Thyroid gland (tissue), 4 donors: ENCODE data around the gene PCNT.

Experiments used
- CTCF ChIP-seq, 6 experiments: fragments of 200-600 bp in 3 of 6; fragments of 450-650 bp in 3 of 6; sonication (generic) in 3 of 6; IDR thresholded peaks; one replicate each; pipeline ENCODE4 v1.5.1; 2016 to 2019; ENCODE audit warnings: antibody characterized with exemption in 6 of 6, mild to moderate bottlenecking in 2 of 6, inconsistent platforms in 1 of 6, moderate library complexity in 1 of 6
- POLR2A ChIP-seq, 2 donors: fragments of 450-650 bp; IDR thresholded peaks; one replicate each; pipeline ENCODE4 v1.6.1; 2017; ENCODE audit warnings: antibody characterized with exemption in 2 of 2, mild to moderate bottlenecking in 2 of 2, moderate library complexity in 1 of 2

DNA sequence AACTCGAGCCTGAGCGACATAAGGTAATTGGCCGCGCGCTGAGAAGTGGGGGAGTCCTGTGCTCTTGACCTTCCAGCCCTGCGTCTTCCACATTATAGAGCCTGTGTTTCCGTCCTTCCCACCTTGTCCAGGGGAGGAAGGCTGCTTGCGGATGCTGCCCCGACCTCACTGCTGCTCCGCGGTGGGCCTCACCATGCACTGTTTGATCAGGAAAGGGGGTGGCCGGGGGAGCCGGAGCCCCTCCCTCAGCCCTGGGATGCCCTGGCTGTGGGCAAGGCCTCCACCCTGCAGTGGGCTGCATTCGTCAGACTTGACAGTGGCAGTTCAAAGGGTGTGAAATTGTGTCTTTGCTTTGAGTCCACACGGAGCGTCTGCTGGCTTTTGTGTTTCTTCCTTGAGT, 30.1 kb downstream of the PCNT start:
- TF ChIP-seq CTCF (IDR thresholded peaks at IDR 0.05) (no peak), POLR2A (IDR thresholded peaks at IDR 0.05) (no peak)
